ENCODE measurements around the gene DSCAML1. TPM values are rescaled to one million over a fixed set of nuclear protein-coding genes. Genes with fewer than 3 reads are reported as not detected.

Gene DSCAML1
- total and polyA plus RNA-seq, 2 of the 8 experiments (the other 6 are each of a cell fraction or from before 2014, with no cell fraction given): 0.19 to 0.24 TPM

DNA sequence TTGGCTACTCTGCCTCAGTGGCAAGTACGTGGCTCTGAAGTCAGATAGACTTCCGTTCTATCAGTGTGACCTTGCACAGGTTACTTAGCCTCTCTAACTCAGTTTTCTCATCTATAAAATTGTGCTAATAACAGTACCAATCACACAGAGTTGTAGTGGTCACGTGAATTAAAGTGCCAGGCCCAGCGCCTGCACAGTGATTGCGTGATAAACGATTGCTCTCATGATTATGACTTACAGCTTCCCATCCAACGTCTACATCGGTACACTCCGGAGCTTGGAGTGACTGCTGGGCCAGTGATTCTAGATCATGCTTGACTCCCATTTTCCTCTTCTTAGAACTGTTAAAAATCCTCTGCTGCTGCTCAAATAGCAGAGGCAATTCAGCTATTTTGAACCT, 247.6 kb downstream of the DSCAML1 start:
- H3K4ac ChIP-seq (replicated peaks; ENCODE audit: insufficient read length, low read depth, low read length): no peak overlapping the region
- H2BK20ac ChIP-seq (ENCODE audit: low read length): 0 out of 2 replicates have a peak overlapping the region, but pooled peaks have one; percentile 25
- no peak overlapping the region for H3K56ac ChIP-seq (replicated peaks; ENCODE audit: insufficient read length, low read depth, low read length)
- H2AFZ ChIP-seq (ENCODE audit: low read length): no peak overlapping the region
- POLR2A ChIA-PET (ENCODE audit: partially characterized antibody): no interaction called here
- H3K14ac ChIP-seq (ENCODE audit: insufficient read length): no peak overlapping the region
- H2BK120ac ChIP-seq (replicated peaks; ENCODE audit: low read depth, low read length): no peak overlapping the region
- CTCF ChIA-PET (ENCODE audit: partially characterized antibody): interaction anchor here (0.6 to 2.9 kb wide), 9 partner anchors 17 to 260 kb away, joined by 3 to 14 read pairs (median 3); no protein-coding TSS in a partner anchor
- H4K20me1 ChIP-seq (replicated peaks in 1 of 2; ENCODE audit: control insufficient read depth in 1 of 2, insufficient read depth in 2 of 2, low read length in 2 of 2): no peaks in the 10 kb centered on the region
- H2BK15ac ChIP-seq (ENCODE audit: low read length): no peak overlapping the region
- 87% methylated on average over 9 of the region's 9 CpGs; no CpG with 5 or more reads in 1 of the 2 experiments for WGBS, 2 experiments (ENCODE audit: extremely low coverage in 1 of 2, insufficient coverage in 1 of 2, insufficient read length in 1 of 2, insufficient replicate concordance in 2 of 2, low coverage in 1 of 2, low lambda C conversion rate in 2 of 2, missing lambda C conversion rate in 1 of 2)
- no peak overlapping the region for H3K23ac ChIP-seq (ENCODE audit: insufficient read length)
- no peak overlapping the region for H3K4me2 ChIP-seq (ENCODE audit: insufficient read depth in 1 of 2, low read depth in 2 of 2, low read length in 2 of 2)
- no peak for FAIRE-seq
- H4K5ac ChIP-seq (ENCODE audit: insufficient read length, low read depth, low read length): no peak overlapping the region
- H3K79me1 ChIP-seq (ENCODE audit: low read depth, low read length): no peaks in the 10 kb centered on the region
- no peak overlapping the region for H3K4me3 ChIP-seq (ENCODE audit: extremely low read depth in 1 of 4, insufficient read depth in 2 of 4, low read depth in 3 of 4, low read length in 4 of 4)
- no peak overlapping the region for H2BK5ac ChIP-seq (ENCODE audit: low read depth, low read length)
- H3K36me3 ChIP-seq (ENCODE audit: control insufficient read depth in 2 of 4, insufficient read depth in 4 of 4, low read length in 3 of 4): no peaks in the 10 kb centered on the region
- no peak overlapping the region for H3K18ac ChIP-seq (ENCODE audit: extremely low read depth, low read length)
- no peaks in the 10 kb centered on the region for H3K79me2 ChIP-seq (ENCODE audit: control insufficient read depth in 1 of 2, insufficient read depth in 2 of 2, low read length in 2 of 2)
- no peak overlapping the region for H2AK5ac ChIP-seq (ENCODE audit: low read depth, low read length)
- H3K27me3 ChIP-seq (replicated peaks in 1 of 4; ENCODE audit: control insufficient read depth in 3 of 4, extremely low read depth in 1 of 4, insufficient read depth in 3 of 4, low read length in 3 of 4): peaks cover 0 to 5% (median 0%) of the 10 kb centered on the region in 4 experiments; a peak in 3 of 7 replicates
- no peaks in the 10 kb centered on the region; the same call in 1 of the 2 replicates for H3K23me2 ChIP-seq (ENCODE audit: low read depth, low read length)
- H3K9me3 ChIP-seq (ENCODE audit: insufficient read depth in 2 of 2, low read depth in 1 of 2, low read length in 1 of 2): no peaks in the 10 kb centered on the region
- H3K9ac ChIP-seq (replicated peaks in 1 of 4; ENCODE audit: extremely low read depth in 1 of 4, low read depth in 3 of 4, low read length in 3 of 4): no peak overlapping the region
- no peak overlapping the region for H4K91ac ChIP-seq (replicated peaks; ENCODE audit: insufficient read length, low read length)
- DNase-seq (ENCODE audit: low read depth in 1 of 2, low spot score in 2 of 2): no peak
- H3K27ac ChIP-seq (ENCODE audit: low read depth, low read length): no peak overlapping the region
- H3K4me1 ChIP-seq (replicated peaks in 1 of 4; ENCODE audit: control insufficient read depth in 3 of 4, insufficient read depth in 4 of 4, low read length in 3 of 4): peaks cover 4 to 19% (median 12%) of the 10 kb centered on the region in 4 experiments
- no peak overlapping the region for H2BK12ac ChIP-seq (ENCODE audit: low read depth, low read length)
- no peak overlapping the region for H4K8ac ChIP-seq (ENCODE audit: extremely low read depth, insufficient read depth, low read length)
- TF ChIP-seq KDM4A (IDR thresholded peaks at IDR 0.05; ENCODE audit: low read depth, low read length, severe bottlenecking) (no peak), RXRA (IDR thresholded peaks at IDR 0.05; ENCODE audit: insufficient read depth, low read depth, low read length) (no peak), CTBP2 (IDR thresholded peaks at IDR 0.05; ENCODE audit: borderline replicate concordance, insufficient read depth, insufficient read length, low read length) (no peak), CEBPB (IDR thresholded peaks at IDR 0.05; ENCODE audit: low read depth, low read length) (no peak), RBBP5 (IDR thresholded peaks at IDR 0.05; ENCODE audit: borderline replicate concordance, low read depth, low read length) (no peak), EGR1 (IDR thresholded peaks at IDR 0.05; ENCODE audit: borderline replicate concordance, low read depth, low read length) (no peak), HDAC6 (IDR thresholded peaks at IDR 0.05; ENCODE audit: low read depth, low read length) (no peak), POLR2AphosphoS5 (IDR thresholded peaks at IDR 0.05; ENCODE audit: low read depth, low read length) (no peak), TCF12 (IDR thresholded peaks at IDR 0.05; ENCODE audit: low read depth, low read length) (no peak), FOSL1 (IDR thresholded peaks at IDR 0.05; ENCODE audit: insufficient read depth, low read depth, low read length) (no peak), SP4 (IDR thresholded peaks at IDR 0.05; ENCODE audit: low read length) (no peak), SP2 (IDR thresholded peaks at IDR 0.05; ENCODE audit: low read length) (no peak), RAD21 (IDR thresholded peaks at IDR 0.05 in 1 of 2, conservative IDR thresholded peaks at IDR 0.05 in 1 of 2; ENCODE audit: low read depth in 2 of 2, low read length in 2 of 2) (no peak), EZH2 (IDR thresholded peaks at IDR 0.05; ENCODE audit: low read depth, low read length, severe bottlenecking) (no peak)

Measured in H1 (cell line).